KG1 (cell line): ENCODE data around the gene SYNDIG1.

ENCODE experiments used
- DNase-seq: peaks from one replicate; lab custom pipeline; 2025; lab: John Stamatoyannopoulos, UW

The SYNDIG1 gene

GRCh38 chr20:24528583-24529368 lies 59.3 kb downstream of the SYNDIG1 start:
- no peak for DNase-seq

- no peak for DNase-seq
Observed at GRCh38 chr20:24529369-24529719, 59.9 kb downstream of the SYNDIG1 start.

- DNase-seq, result no peak
Observed at GRCh38 chr20:24530131-24530680, 60.8 kb downstream of the SYNDIG1 start.

- no peak for DNase-seq
Observed at GRCh38 chr20:24531202-24531601, 61.8 kb downstream of the SYNDIG1 start.

GRCh38 chr20:24531631-24532419 lies 62.4 kb downstream of the SYNDIG1 start:
- DNase-seq, result no peak

GRCh38 chr20:24533449-24533848 lies 64.0 kb downstream of the SYNDIG1 start:
- DNase-seq, result no peak

GRCh38 chr20:24534282-24534681 lies 64.9 kb downstream of the SYNDIG1 start:
- DNase-seq, result no peak

GRCh38 chr20:24535941-24536730 lies 66.7 kb downstream of the SYNDIG1 start:
- no peak for DNase-seq

GRCh38 chr20:24537210-24537609 lies 67.8 kb downstream of the SYNDIG1 start:
- no peak for DNase-seq

GRCh38 chr20:24542721-24543120 lies 73.3 kb downstream of the SYNDIG1 start:
- no peak for DNase-seq

- DNase-seq, result no peak
Observed at GRCh38 chr20:24543168-24543567, 73.7 kb downstream of the SYNDIG1 start.

- DNase-seq, result no peak
Observed at GRCh38 chr20:24543741-24544140, 74.3 kb downstream of the SYNDIG1 start.

- DNase-seq, result no peak
Observed at GRCh38 chr20:24544371-24544770, 74.9 kb downstream of the SYNDIG1 start.

GRCh38 chr20:24545168-24545567 lies 75.7 kb downstream of the SYNDIG1 start:
- no peak for DNase-seq

GRCh38 chr20:24546232-24546892 lies 76.9 kb downstream of the SYNDIG1 start:
- DNase-seq, result no peak

GRCh38 chr20:24547967-24548366 lies 78.5 kb downstream of the SYNDIG1 start:
- DNase-seq, result no peak

- no peak for DNase-seq
Observed at GRCh38 chr20:24559114-24559732, 89.8 kb downstream of the SYNDIG1 start.

GRCh38 chr20:24560571-24561491 lies 91.4 kb downstream of the SYNDIG1 start:
- DNase-seq, result no peak

GRCh38 chr20:24565835-24566351 lies 96.5 kb downstream of the SYNDIG1 start:
- no peak for DNase-seq

GRCh38 chr20:24566656-24567055 lies 97.2 kb downstream of the SYNDIG1 start:
- no peak for DNase-seq
